Dendritic cell treated with granulocyte-macrophage colony-stimulating factor and Interleukin-4, amounts not matched to agents 40 ng/mL and 50 ng/mL, for 4 days (primary cell): ENCODE results near the gene STX10.
"Not testable (repeated sequence)": the region's sequence is repeated elsewhere in the genome, so short reads cannot be mapped to it uniquely, and the experiment has no call there.

Experiments used
- H3K27ac Mint-ChIP-seq: one replicate; pipeline ENCODE4 v1.8.0; 2022; ENCODE audit warnings: mild to moderate bottlenecking, mixed read lengths
- H3K27me3 Mint-ChIP-seq: one replicate; pipeline ENCODE4 v1.8.0; 2022; ENCODE audit warnings: mild to moderate bottlenecking, mixed read lengths
- H3K36me3 Mint-ChIP-seq: one replicate; pipeline ENCODE4 v1.8.0; 2022; ENCODE audit warnings: low read depth, mixed read lengths
- H3K4me1 Mint-ChIP-seq: one replicate; pipeline ENCODE4 v1.8.0; 2022; ENCODE audit warnings: low read depth, mixed read lengths
- H3K4me3 Mint-ChIP-seq: one replicate; pipeline ENCODE4 v1.8.0; 2022; ENCODE audit warnings: mild to moderate bottlenecking, moderate library complexity, mixed read lengths
- H3K9me3 Mint-ChIP-seq: one replicate; pipeline ENCODE4 v1.8.0; 2022; ENCODE audit warnings: mixed read lengths
- intact Hi-C: fragments of 100-400 bp; cut with micrococcal nuclease; formaldehyde crosslinking; loops from one replicate; pipeline ENCODE4 v1.15.0; 2022

STX10 gene, protein sequence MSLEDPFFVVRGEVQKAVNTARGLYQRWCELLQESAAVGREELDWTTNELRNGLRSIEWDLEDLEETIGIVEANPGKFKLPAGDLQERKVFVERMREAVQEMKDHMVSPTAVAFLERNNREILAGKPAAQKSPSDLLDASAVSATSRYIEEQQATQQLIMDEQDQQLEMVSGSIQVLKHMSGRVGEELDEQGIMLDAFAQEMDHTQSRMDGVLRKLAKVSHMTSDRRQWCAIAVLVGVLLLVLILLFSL

DNA sequence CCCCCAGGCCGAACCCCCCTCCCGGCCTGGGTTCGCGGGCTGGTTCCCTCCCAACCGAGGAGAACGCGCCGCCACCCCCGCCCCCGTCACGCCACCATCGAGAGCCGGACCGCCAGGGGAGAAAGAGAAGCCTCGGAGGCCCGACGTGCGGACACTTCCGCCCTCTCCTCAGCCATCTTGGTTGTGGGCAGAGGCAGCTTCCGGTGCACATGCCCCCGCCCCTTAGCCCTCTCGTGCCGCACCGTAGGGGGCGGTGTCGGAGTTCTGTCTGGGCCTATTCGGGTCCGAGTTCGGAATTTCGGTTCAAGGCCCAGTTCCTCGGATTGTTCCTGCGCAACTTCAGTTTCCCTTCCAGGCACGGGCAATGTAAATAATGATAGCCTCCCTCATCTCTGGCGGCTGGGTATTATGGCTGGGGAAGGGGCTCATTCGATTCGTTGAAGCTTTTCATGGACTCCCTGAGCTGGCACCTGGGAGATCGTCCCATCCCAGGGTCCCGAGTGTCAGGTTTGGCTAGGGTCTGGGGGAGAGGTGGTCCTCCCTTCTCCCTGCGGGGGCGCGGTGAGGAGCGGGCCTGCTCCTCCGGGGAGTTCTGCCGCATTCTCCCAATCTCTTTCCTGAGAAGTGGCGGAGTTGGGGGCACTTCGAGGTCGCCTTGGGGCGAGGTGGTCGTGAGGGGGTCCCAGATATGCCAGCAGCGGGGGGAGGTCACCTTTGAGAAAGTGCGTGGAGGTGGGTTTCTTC lies at the start of gene STX10, which contains the start of gene IER2:
STX10 (minus strand) TSS at position 189 of the 744 bp plus-strand sequence. CDS start 202 bp downstream, outside the sequence.
IER2 (plus strand) TSS at position 225 of the 744 bp plus-strand sequence. CDS start 2,776 bp downstream, outside the sequence.
- H3K36me3 Mint-ChIP-seq = peaks cover 67% of the 10 kb centered on the region
- peak within 1 kb of the TSS; percentile 97 for H3K4me3 Mint-ChIP-seq
- intact Hi-C loops = loop anchor here (2.0 to 5.0 kb wide), 2 partner anchors 34 to 48 kb away; partner anchors contain the start of genes LYL1 and TRMT1
- peak within 1 kb of the TSS; percentile 99 for H3K27ac Mint-ChIP-seq
- no peaks in the 10 kb centered on the region for H3K9me3 Mint-ChIP-seq
- peaks cover 48% of the 10 kb centered on the region for H3K4me1 Mint-ChIP-seq
- H3K27me3 Mint-ChIP-seq = no peaks in the 10 kb centered on the region

DNA sequence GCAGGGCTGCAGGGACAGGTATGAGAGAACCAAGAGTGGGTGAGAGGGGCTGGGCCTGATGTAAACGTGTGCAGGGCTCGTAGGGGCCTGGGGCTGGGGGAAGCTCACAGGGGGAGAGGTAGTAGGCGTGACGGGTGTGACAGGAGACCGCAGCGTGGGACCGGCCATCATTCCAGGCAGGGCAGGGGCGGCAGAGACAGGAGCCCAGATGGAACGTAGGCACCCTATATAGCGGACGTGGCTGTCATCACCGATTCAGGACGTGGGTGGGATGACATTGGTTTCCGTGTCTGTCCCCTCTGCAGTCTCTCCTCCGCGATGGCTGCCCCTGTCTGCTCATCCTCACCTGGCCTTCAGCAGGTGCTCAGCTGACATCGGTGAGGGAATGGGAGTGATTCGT lies 48.5 kb upstream of the STX10 start:
- H3K27me3 Mint-ChIP-seq = no peaks in the 10 kb centered on the region
- H3K27ac Mint-ChIP-seq = no peak overlapping the region
- H3K9me3 Mint-ChIP-seq = no peaks in the 10 kb centered on the region
- H3K36me3 Mint-ChIP-seq = no peaks in the 10 kb centered on the region
- no peak overlapping the region for H3K4me3 Mint-ChIP-seq
- intact Hi-C loops = no loop called here
- H3K4me1 Mint-ChIP-seq = peaks cover 3% of the 10 kb centered on the region

DNA sequence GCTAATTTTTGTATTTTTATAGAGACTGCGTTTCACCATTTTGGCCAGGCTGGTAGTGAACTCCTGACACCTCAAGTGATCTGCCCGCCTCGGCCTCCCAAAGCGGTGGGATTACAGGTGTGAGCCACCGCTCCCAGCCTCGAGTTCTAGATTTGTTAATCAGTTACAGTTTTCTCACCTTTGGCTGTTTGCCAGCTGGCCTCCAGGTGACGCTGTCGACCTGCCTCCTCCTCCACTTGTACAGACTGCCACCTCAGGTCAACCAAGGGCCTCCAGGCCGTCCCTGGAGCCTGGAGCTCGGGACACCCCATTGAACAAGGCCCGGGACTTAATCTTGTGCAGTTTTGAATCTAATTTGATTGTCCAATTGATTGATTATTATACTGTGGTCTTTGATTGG lies 45.5 kb upstream of the STX10 start:
- Mint-ChIP-seq H3K9me3 (no peaks in the 10 kb centered on the region), H3K27ac (no peak overlapping the region), H3K4me3 (no peak overlapping the region), H3K36me3 (no peaks in the 10 kb centered on the region), H3K27me3 (no peaks in the 10 kb centered on the region), H3K4me1 (peaks cover 6% of the 10 kb centered on the region)
- intact Hi-C loops = loop anchor here (2.0 kb wide), 1 partner anchor 67 kb away; no protein-coding TSS in a partner anchor

DNA sequence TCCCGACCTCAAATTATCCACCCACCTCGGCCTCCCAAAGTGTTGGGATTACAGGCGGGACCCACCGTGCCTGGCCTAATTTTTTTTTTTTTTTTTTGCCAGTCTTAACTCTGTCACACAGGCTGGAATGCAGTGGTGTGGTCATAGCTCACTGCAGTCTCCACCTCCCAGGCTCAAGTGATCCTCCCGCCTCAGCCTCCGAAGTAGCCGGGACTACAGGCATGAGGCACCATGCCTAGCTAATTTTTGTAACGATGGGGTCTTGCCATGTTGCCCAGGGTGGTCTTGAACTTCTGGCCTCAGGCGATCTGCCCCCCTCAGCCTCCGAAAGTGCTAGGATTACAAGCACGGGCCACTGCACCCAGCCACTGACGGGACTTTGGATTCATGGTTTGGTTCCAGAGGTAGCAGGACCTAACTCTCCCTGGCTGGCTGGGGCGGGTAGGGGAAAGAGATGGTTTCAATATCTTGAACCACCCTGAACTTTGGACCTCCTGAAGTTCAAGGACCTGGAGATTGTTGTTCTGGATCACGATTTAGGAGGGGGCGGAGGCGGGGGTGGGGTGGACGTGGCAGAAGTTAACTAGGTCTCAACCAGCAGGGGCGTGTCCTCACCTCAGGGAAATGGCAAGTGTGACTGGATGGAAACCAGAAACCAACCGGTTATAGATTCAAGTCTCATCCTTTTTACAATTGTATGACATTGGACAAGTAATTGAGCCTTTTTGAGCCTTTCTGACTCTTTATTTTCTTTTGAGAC lies 40.8 kb upstream of the STX10 start:
- H3K9me3 Mint-ChIP-seq = no peaks in the 10 kb centered on the region
- H3K27me3 Mint-ChIP-seq = peaks cover 1% of the 10 kb centered on the region
- intact Hi-C loops = no loop called here
- peaks cover 6% of the 10 kb centered on the region for H3K4me1 Mint-ChIP-seq
- no peak overlapping the region for H3K27ac Mint-ChIP-seq
- no peak overlapping the region for H3K4me3 Mint-ChIP-seq
- H3K36me3 Mint-ChIP-seq = no peaks in the 10 kb centered on the region

DNA sequence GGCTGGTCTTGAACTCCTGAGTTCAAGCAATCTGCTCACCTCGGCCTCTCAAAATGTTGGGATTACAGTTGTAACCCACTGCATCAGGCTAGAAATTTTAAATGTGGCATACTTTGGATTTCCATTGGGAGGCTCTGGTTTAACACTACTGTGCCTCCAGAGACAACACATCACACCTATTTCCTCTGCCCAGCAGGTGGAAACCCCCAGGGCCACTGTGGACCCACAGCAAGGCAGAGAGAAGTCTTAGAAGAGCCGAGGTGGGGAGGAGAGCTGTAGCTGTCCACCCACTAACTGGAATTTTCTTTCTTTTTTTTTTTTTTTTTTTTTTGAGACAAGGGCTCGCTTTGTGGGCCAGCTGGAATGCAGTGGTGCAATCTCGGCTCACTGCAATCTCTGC lies 39.4 kb upstream of the STX10 start:
- Mint-ChIP-seq H3K4me1 (peaks cover 6% of the 10 kb centered on the region), H3K36me3 (no peaks in the 10 kb centered on the region), H3K27me3 (peaks cover 1% of the 10 kb centered on the region), H3K27ac (no peak overlapping the region), H3K4me3 (no peak overlapping the region), H3K9me3 (no peaks in the 10 kb centered on the region)
- intact Hi-C loops = no loop called here

DNA sequence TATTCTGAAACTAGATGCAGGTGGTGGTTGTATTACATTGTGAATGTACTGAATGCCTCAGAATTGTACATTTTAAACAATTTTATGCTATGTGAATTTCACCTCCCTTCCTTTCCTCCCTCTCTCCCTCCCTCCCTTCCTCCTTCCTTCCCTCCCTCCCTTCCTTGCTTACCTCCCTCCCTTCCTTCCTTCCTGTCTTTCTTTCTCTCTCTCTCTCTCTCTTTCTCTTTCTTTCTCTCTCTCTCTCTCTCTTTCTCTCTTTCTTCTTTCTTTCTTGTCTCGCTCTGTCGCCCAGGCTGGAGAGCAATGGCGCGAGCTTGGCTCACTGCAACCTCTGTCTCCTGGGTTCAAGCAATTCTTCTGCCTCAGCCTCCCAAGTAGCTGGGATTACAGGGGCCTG lies 37.2 kb upstream of the STX10 start:
- Mint-ChIP-seq H3K27me3 (peaks cover 1% of the 10 kb centered on the region), H3K27ac (peak overlapping the region; percentile 1), H3K4me3 (no peak overlapping the region), H3K9me3 (no peaks in the 10 kb centered on the region), H3K36me3 (no peaks in the 10 kb centered on the region), H3K4me1 (no peaks in the 10 kb centered on the region)
- intact Hi-C loops = no loop called here

DNA sequence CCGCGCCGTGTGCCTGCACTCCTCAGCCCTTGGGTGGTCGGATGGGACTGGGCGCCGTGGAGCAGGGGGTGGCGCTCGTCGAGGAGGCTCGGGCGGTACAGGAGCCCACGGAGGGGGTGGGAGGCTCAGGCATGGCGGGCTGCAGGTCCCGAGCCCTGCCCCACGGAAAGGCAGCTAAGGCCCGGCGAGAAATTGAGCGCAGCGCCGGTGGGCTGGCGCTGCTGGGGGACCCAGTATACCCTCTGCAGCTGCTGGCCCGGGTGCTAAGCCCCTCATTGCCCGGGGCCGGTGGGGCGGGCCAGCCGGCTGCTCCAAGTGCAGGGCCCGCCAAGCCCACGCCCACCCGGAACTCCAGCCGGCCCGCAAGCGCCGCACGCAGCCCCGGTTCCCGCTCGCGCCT lies 36.5 kb upstream of the STX10 start:
- H3K27ac Mint-ChIP-seq = not testable (repeated sequence)

DNA sequence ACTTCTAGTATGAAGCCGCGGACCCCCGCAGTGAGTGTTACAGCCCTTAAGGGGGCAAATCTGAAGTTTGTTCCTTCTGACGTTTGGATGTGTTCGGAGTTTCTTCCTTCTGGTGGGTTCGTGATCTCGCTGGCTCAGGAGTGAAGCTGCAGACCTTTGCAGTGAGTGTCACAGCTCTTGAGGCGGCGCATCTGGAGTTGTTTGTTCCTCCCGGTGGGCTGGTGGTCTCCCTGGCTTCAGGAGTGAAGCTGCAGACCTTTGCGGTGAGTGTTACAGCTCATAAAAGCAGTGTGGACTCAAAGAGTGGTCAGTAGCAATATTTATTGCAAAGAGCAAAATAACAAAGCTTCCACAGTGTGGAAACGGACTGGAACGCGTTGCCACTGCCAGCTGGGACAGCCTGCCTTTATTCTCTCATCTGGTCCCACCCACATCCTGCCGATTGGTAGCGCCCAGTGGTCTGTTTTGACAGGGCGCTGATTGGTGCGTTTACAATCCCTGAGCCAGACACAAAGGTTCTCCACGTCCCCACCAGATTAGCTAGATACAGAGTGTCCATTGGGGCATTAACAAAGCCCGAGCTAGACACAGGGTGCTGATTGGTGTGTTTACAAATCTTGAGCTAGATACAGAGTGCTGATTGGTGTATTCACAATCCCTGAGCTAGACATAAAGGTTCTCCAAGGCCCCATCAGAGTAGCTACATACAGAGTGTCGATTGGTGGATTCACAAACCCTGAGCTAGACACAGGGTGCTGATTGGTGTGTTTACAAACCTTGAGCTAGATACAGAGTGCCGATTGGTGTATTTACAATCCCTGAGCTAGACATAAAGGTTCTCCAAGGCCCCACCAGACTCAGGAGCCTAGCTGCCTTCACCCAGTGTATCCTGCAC lies 35.8 kb upstream of the STX10 start:
- H3K27ac Mint-ChIP-seq, H3K9me3 Mint-ChIP-seq, H3K36me3 Mint-ChIP-seq, intact Hi-C loops, H3K4me3 Mint-ChIP-seq, H3K27me3 Mint-ChIP-seq, H3K4me1 Mint-ChIP-seq: not testable (repeated sequence)

More for the DNA sequence above, 36.5 kb upstream of the STX10 start:
- intact Hi-C loops, H3K9me3 Mint-ChIP-seq, H3K36me3 Mint-ChIP-seq, H3K4me1 Mint-ChIP-seq, H3K27me3 Mint-ChIP-seq, H3K4me3 Mint-ChIP-seq: not testable (repeated sequence)

DNA sequence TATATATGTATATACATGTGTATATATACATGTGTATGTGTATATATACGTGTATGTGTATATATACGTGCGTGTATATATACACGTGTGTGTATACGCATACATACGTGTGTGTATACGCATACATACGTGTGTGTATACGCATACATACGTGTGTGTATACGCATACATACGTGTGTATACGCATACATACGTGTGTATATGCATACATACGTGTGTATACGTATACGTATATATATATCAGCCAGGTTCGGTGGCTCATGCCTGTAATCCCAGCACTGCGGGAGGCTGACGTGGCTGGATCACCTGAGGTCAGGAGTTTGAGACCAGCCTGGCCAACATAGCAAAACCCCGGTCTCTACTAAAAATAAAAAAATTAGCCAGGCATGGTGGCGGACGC lies 34.8 kb upstream of the STX10 start:
- H3K27me3 Mint-ChIP-seq, H3K9me3 Mint-ChIP-seq, H3K4me3 Mint-ChIP-seq, H3K27ac Mint-ChIP-seq, H3K36me3 Mint-ChIP-seq, intact Hi-C loops: not testable (repeated sequence)
- peaks cover 14% of the 10 kb centered on the region for H3K4me1 Mint-ChIP-seq

DNA sequence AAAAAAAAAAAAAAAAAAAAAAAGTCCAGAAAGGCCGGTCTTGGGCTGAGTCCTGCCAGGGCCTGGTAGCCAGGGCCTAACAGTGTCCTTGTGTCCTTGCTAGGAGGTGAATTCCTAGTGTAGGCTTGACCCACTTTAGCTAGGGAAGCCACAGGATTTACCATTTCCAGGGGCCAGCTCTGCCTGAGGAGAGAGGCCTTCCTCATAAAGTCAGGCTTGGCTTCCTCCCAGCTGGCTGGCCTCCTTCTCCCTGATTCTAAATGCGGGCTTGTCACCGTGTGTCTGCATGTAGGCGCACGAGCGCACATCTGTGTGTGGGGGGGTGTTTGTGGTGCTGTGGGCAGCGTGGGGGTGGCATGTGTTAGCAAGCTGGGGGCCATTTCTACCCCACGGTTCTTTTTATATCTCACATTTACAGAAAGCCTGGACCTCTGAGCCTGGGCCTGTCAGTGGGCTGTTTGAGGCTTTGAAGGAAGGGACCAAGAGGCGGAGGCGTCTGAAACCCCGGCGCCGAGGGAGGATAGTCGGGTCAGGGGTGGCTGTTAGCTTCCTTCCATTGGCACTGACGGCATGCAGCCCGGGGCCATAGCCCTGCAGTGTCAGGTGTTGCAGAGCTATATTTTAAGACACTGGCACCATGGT lies 31.7 kb upstream of the STX10 start:
- intact Hi-C loops = no loop called here
- H3K27ac Mint-ChIP-seq = peak overlapping the region; percentile 76
- no peaks in the 10 kb centered on the region for H3K9me3 Mint-ChIP-seq
- H3K27me3 Mint-ChIP-seq = peaks cover 1% of the 10 kb centered on the region
- H3K36me3 Mint-ChIP-seq = no peaks in the 10 kb centered on the region
- H3K4me3 Mint-ChIP-seq = no peak overlapping the region
- peaks cover 14% of the 10 kb centered on the region for H3K4me1 Mint-ChIP-seq

DNA sequence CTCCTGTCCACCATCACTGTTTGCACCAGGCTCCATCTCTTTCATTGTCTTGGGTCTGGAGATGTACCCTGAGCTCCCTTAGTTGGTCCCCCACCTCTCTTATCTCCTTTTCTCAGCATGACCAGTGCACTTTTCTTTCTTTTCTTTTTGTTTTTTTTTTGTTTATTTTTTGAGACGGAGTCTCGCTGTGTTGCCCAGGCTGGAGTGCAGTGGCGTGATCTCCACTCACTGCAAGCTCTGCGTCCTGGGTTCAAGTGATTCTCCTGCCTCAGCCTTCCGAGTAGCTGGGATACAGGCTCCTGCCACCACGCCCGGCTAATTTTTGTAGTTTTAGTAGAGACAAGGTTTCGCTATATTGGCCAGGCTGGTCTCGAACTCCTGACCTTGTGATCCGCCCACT lies 28.1 kb upstream of the STX10 start:
- H3K4me1 Mint-ChIP-seq = peaks cover 15% of the 10 kb centered on the region
- H3K9me3 Mint-ChIP-seq = not testable (repeated sequence)

DNA sequence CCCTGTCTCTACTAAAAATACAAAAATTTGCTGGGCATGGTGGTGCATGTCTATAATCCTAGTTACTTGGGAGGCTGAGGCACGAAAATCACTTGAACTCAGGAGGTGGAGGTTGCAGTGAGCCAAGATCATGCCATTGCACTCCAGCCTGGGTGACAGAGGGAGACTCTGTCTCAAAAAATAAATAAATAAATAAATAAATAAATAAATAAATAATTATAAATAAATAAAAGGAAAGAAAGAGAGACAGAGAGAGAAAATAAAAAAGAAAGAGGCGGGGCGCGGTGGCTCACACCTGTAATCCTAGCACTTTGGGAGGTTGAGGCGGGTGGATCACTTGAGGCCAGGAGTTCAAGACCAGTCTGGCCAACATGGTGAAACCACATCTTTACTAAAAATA lies 27.4 kb upstream of the STX10 start:
- H3K4me3 Mint-ChIP-seq, H3K9me3 Mint-ChIP-seq, H3K27ac Mint-ChIP-seq, intact Hi-C loops, H3K27me3 Mint-ChIP-seq, H3K36me3 Mint-ChIP-seq: not testable (repeated sequence)
- H3K4me1 Mint-ChIP-seq = peaks cover 22% of the 10 kb centered on the region

More for the DNA sequence above, 28.1 kb upstream of the STX10 start:
- H3K27ac Mint-ChIP-seq, H3K4me3 Mint-ChIP-seq, H3K27me3 Mint-ChIP-seq, intact Hi-C loops, H3K36me3 Mint-ChIP-seq: not testable (repeated sequence)

DNA sequence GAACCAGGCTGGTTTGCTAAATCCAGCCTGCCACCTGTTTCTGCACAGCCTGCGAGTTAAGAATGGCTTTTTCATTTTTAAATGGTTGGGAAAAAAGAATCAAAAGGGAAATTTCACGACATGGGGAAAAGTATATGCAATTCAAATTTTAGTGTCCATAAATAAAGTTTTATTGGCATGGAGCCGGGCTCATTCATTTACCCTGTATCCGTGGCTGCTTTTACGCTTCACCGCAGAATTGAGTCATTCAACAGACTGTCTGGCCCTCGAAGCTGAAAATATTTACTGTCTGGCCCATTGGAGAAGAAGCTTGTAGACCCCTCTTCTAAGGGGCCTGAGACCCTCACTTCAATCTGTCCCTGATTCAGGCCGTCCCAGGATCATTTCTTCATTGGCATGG lies 26.2 kb upstream of the STX10 start:
- Mint-ChIP-seq H3K9me3 (no peaks in the 10 kb centered on the region), H3K4me3 (no peak overlapping the region), H3K36me3 (no peaks in the 10 kb centered on the region), H3K27ac (no peak overlapping the region), H3K27me3 (no peaks in the 10 kb centered on the region), H3K4me1 (peaks cover 27% of the 10 kb centered on the region)
- intact Hi-C loops = no loop called here
